ENCODE data around the gene GPR75.

DNA sequence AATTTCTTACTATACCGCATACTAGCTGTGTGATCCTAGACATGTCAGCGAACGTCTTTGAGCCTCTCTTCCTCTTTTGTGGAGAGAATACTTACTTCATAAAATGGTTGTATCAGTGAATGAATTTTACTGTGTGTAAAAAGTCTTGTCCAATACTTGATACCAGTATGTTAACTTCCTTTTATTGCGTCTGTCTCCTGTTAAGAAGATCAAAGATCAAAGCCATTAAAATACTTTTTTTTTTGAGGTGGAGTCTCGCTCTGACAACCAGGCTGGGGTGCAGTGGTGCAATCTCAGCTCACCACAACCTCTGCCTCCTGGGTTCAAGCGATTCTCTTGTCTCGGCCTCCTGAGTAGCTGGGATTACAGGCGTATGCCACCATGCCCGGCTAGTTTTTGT is 39.7 kb downstream of the GPR75 start:
- TF ChIP-seq, protein P1, sequence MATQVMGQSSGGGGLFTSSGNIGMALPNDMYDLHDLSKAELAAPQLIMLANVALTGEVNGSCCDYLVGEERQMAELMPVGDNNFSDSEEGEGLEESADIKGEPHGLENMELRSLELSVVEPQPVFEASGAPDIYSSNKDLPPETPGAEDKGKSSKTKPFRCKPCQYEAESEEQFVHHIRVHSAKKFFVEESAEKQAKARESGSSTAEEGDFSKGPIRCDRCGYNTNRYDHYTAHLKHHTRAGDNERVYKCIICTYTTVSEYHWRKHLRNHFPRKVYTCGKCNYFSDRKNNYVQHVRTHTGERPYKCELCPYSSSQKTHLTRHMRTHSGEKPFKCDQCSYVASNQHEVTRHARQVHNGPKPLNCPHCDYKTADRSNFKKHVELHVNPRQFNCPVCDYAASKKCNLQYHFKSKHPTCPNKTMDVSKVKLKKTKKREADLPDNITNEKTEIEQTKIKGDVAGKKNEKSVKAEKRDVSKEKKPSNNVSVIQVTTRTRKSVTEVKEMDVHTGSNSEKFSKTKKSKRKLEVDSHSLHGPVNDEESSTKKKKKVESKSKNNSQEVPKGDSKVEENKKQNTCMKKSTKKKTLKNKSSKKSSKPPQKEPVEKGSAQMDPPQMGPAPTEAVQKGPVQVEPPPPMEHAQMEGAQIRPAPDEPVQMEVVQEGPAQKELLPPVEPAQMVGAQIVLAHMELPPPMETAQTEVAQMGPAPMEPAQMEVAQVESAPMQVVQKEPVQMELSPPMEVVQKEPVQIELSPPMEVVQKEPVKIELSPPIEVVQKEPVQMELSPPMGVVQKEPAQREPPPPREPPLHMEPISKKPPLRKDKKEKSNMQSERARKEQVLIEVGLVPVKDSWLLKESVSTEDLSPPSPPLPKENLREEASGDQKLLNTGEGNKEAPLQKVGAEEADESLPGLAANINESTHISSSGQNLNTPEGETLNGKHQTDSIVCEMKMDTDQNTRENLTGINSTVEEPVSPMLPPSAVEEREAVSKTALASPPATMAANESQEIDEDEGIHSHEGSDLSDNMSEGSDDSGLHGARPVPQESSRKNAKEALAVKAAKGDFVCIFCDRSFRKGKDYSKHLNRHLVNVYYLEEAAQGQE (IDR thresholded peaks at IDR 0.05; ENCODE audit: unreplicated experiment) = no peak
- TF ChIP-seq, protein P2, sequence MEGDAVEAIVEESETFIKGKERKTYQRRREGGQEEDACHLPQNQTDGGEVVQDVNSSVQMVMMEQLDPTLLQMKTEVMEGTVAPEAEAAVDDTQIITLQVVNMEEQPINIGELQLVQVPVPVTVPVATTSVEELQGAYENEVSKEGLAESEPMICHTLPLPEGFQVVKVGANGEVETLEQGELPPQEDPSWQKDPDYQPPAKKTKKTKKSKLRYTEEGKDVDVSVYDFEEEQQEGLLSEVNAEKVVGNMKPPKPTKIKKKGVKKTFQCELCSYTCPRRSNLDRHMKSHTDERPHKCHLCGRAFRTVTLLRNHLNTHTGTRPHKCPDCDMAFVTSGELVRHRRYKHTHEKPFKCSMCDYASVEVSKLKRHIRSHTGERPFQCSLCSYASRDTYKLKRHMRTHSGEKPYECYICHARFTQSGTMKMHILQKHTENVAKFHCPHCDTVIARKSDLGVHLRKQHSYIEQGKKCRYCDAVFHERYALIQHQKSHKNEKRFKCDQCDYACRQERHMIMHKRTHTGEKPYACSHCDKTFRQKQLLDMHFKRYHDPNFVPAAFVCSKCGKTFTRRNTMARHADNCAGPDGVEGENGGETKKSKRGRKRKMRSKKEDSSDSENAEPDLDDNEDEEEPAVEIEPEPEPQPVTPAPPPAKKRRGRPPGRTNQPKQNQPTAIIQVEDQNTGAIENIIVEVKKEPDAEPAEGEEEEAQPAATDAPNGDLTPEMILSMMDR (conservative IDR thresholded peaks at IDR 0.05; ENCODE audit: low read depth in 2 of 2) = no peak
- TF ChIP-seq ZNF331 (CRISPR knock-in tag; IDR thresholded peaks at IDR 0.05; ENCODE audit: low read depth) (no peak), STAT1 (IDR thresholded peaks at IDR 0.05; ENCODE audit: unreplicated experiment) (no peak), JUNB (IDR thresholded peaks at IDR 0.05; ENCODE audit: unreplicated experiment) (no peak), POLR2AphosphoS5 (IDR thresholded peaks at IDR 0.05; ENCODE audit: low read depth) (no peak), EZH2phosphoT487 (IDR thresholded peaks at IDR 0.05; ENCODE audit: unreplicated experiment) (no peak)

All from GM23338 (cell line).